ENCODE measurements around the gene SERPINB6. TPM values are rescaled to one million over a fixed set of nuclear protein-coding genes. Genes with fewer than 3 reads are reported as not detected.
A peak's percentile ranks its signal among the peaks of the same experiment; 100 is the strongest.

SERPINB6 gene
- total RNA-seq: 100 to 1,000 TPM in 3 of 8 experiments, 10 to 100 TPM in 4, 1 to 10 TPM in 1; 9.6 to 519 (median 53.6) TPM

DNA sequence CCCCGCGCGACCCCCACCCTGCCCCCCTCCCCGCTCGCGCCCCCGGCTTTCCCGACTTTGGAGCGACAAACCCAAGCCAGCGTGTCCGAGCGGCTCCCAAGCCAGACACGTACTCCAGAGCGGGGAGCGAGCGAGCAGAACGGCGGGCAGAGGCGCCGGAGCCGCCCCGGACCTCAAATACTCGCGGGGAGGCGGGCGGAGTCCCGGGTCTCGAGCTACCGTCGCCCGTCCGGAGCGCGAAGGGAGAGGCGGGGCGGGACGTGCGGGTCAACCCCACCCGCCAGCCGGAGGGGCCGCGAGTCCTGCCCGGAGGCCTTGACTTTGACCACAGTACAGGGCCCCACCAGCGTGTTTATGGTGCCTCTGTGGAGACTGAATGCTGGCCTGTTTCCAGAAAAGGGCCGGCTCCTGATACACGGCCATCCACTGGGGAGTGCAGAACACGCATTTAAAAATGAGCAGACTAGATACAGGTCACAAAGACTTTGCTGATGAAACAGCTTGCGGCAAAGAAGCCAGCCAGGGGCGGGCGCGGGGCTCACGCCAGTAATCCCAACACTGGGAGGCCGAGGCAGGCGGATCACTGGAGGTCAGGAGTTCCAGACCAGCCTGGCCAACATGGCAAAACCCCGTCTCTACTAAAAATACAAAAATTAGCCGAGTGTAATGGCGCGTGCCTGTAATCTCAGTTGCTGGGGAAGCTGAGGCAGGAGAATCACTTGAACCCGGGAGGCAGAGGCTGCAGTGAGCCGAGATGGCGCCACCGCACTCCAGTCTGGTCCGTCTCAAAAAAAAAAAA is at the start of gene SERPINB6:
Gene SERPINB6, minus strand, starts transcription at position 148 of the 799 bp plus-strand sequence. CDS start 12,235 bp downstream, outside the sequence.
- peak; percentile 69 to 83 (median 74) for ATAC-seq (replicated peaks in 6 of 8)
- Histone ChIP-seq H3K27ac (peak within 1 kb of the TSS; percentile 35 to 73), H3K4me1 (replicated peaks in 1 of 2) (peaks cover 0 to 4% of the 10 kb centered on the region in 2 donors), H3K4me3 (peak within 1 kb of the TSS; percentile 38 to 54 (median 46))
- in situ Hi-C loops (cut with MboI; ENCODE audit: low pct_unique_long_range_greater_than_20kb in 2 of 9, low sequenced_read_pairs in 9 of 9, unreplicated experiment in 9 of 9): no loop called here
- 0 to 70% (median 23%) methylated on average over 2 to 14 of the region's 63 CpGs; no CpG with 5 or more reads in 2 of the 10 experiments for WGBS, 10 experiments

DNA sequence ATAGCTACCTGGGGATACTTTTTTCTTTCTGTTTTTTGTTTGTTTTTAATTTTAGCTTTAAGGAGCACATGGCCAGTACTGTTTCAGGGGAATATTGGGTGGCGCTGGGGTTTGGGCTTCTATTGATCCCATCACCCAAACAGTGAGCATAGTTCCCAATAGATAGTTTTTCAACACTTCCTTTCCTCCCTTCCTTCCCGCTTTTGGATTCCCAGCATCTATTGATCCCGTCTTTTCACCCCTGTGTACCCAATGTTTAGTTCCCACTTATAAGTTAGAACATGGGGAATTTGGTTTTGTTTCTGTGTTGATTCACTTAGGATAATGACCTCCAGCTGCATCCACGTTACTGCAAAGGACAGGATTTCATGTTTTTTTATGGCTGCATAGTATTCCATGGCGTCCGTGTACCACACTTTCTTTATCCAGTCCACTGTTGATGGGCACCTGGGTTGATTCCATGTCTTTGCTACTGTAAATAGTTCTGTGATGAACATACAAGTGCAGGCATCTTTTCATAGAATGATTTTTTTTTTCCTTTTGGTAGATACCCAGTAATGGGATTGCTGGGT is 48.5 kb upstream of the SERPINB6 start:
- in situ Hi-C loops (cut with MboI; ENCODE audit: low pct_unique_long_range_greater_than_20kb in 2 of 9, low sequenced_read_pairs in 9 of 9, unreplicated experiment in 9 of 9): no loop called here
- H3K27ac ChIP-seq: no peak overlapping the region
- H3K4me1 ChIP-seq (replicated peaks in 1 of 2): peaks cover 19% of the 10 kb centered on the region in 2 donors
- H3K4me3 ChIP-seq: no peak overlapping the region
- ATAC-seq (replicated peaks in 6 of 8): no peak
- WGBS, 10 experiments: 80 to 100% (median 95%) methylated on average over 1 to 6 of the region's 6 CpGs; no CpG with 5 or more reads in 1 of the 10 experiments

DNA sequence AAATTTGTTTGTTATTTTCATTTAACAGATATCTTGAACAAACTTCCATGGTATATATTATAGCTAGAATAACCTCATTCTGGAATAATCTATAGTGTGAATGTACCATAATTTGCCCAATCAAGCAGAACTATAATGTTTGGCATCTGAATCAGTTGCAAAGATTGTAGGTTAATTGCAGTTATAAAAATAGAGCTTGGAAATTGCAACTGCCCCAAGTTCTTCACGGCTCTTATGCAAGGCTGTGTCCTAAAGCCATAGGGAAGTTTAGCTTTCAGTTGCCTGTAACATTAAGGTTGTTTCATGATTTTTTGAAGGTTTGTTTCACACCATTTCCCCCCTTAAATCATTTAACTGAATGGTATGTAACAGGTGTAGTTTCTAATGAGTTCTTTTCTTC is 47.7 kb upstream of the SERPINB6 start:
- 43 to 100% (median 96%) methylated on average over 1 of the region's 1 CpG; no CpG with 5 or more reads in 2 of the 10 experiments for WGBS, 10 experiments
- H3K4me1 ChIP-seq (replicated peaks in 1 of 2): peaks cover 13 to 14% of the 10 kb centered on the region in 2 donors
- in situ Hi-C loops (cut with MboI; ENCODE audit: low pct_unique_long_range_greater_than_20kb in 2 of 9, low sequenced_read_pairs in 9 of 9, unreplicated experiment in 9 of 9): no loop called here
- no peak overlapping the region for H3K4me3 ChIP-seq
- no peak for ATAC-seq (replicated peaks in 6 of 8)
- no peak overlapping the region for H3K27ac ChIP-seq

GRCh38 chr6:3017304-3017703 is 45.9 kb upstream of the SERPINB6 start:
- Histone ChIP-seq H3K27ac (no peak overlapping the region), H3K4me3 (no peak overlapping the region), H3K4me1 (replicated peaks in 1 of 2) (no peaks in the 10 kb centered on the region)
- ATAC-seq (replicated peaks in 6 of 8): no peak
- in situ Hi-C loops (cut with MboI; ENCODE audit: low pct_unique_long_range_greater_than_20kb in 2 of 9, low sequenced_read_pairs in 9 of 9, unreplicated experiment in 9 of 9): no loop called here
- 80 to 92% methylated on average over 1 to 2 of the region's 9 CpGs; no CpG with 5 or more reads in 8 of the 10 experiments for WGBS, 10 experiments

- Histone ChIP-seq H3K4me1 (replicated peaks in 1 of 2) (no peaks in the 10 kb centered on the region), H3K27ac (no peak overlapping the region), H3K4me3 (no peak overlapping the region)
- in situ Hi-C loops (cut with MboI; ENCODE audit: low pct_unique_long_range_greater_than_20kb in 2 of 9, low sequenced_read_pairs in 9 of 9, unreplicated experiment in 9 of 9): no loop called here
- WGBS, 10 experiments: 90 to 100% (median 95%) methylated on average over 3 to 16 of the region's 17 CpGs; no CpG with 5 or more reads in 3 of the 10 experiments
- ATAC-seq (replicated peaks in 6 of 8): no peak
Measured at GRCh38 chr6:3016473-3017280, 45.3 kb upstream of the SERPINB6 start.

DNA sequence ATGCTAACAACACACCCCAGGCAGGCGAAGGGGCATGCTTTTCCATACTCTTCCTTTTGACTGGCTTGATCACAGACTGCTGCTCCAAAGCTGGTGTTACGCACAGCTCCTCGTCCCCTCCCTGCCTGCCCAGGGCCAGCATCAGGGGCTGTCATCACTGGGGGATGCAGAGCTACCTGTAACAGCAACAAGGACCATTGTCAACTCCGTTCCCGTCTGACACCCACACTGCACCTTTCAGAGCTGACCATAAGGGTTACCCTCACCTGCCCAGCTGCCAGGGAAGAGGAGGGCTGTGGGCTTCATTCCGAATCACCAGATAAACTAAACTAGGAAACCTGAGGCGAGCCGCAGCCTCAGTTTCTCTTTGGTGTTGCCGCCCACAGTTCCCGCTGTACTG is 43.8 kb upstream of the SERPINB6 start:
- in situ Hi-C loops (cut with MboI; ENCODE audit: low pct_unique_long_range_greater_than_20kb in 2 of 9, low sequenced_read_pairs in 9 of 9, unreplicated experiment in 9 of 9): no loop called here

DNA sequence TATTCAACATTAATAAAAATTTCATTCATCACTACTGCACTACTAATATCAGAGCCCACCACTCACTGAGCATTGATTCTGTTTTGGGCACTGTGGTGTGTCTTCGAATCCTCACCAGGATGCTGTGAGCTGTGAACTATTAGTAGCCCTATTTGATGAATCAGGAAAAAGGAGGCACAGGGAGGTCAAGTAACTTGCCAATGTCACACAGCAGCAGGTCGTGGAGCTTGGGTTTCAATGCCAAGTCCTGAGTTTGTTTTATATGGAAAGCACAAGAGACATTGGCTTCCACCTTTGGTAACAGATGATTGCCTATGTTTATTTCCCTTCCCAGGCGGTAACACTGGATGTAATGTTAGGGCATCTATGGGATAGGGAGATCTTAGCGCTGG is 43.3 kb upstream of the SERPINB6 start:
- WGBS, 10 experiments: 50 to 100% (median 92%) methylated on average over 1 to 4 of the region's 4 CpGs; no CpG with 5 or more reads in 2 of the 10 experiments

More for the DNA sequence above, 43.8 kb upstream of the SERPINB6 start:
- WGBS, 10 experiments: 86 to 100% (median 99%) methylated on average over 4 to 7 of the region's 10 CpGs; no CpG with 5 or more reads in 6 of the 10 experiments
- Histone ChIP-seq H3K4me1 (replicated peaks in 1 of 2) (no peaks in the 10 kb centered on the region), H3K4me3 (no peak overlapping the region), H3K27ac (no peak overlapping the region)
- no peak for ATAC-seq (replicated peaks in 6 of 8)

GRCh38 chr6:3013901-3014674 is 42.7 kb upstream of the SERPINB6 start:
- no peak overlapping the region for H3K4me3 ChIP-seq
- H3K27ac ChIP-seq: no peak overlapping the region
- no peak for ATAC-seq (replicated peaks in 6 of 8)
- WGBS, 10 experiments: 88 to 100% (median 95%) methylated on average over 1 to 15 of the region's 18 CpGs
- peaks cover 0 to 10% of the 10 kb centered on the region in 2 donors for H3K4me1 ChIP-seq (replicated peaks in 1 of 2)
- in situ Hi-C loops (cut with MboI; ENCODE audit: low pct_unique_long_range_greater_than_20kb in 2 of 9, low sequenced_read_pairs in 9 of 9, unreplicated experiment in 9 of 9): no loop called here

More for the DNA sequence above, 43.3 kb upstream of the SERPINB6 start:
- in situ Hi-C loops (cut with MboI; ENCODE audit: low pct_unique_long_range_greater_than_20kb in 2 of 9, low sequenced_read_pairs in 9 of 9, unreplicated experiment in 9 of 9): no loop called here
- H3K27ac ChIP-seq: no peak overlapping the region
- no peak for ATAC-seq (replicated peaks in 6 of 8)
- H3K4me1 ChIP-seq (replicated peaks in 1 of 2): peaks cover 0 to 4% of the 10 kb centered on the region in 2 donors
- no peak overlapping the region for H3K4me3 ChIP-seq

- Histone ChIP-seq H3K4me3 (no peak overlapping the region), H3K27ac (no peak overlapping the region), H3K4me1 (replicated peaks in 1 of 2) (peaks cover 0 to 16% of the 10 kb centered on the region in 2 donors)
- ATAC-seq (replicated peaks in 6 of 8): peak in 5 of 8 experiments; percentile 19 to 60 (median 38)
- in situ Hi-C loops (cut with MboI; ENCODE audit: low pct_unique_long_range_greater_than_20kb in 2 of 9, low sequenced_read_pairs in 9 of 9, unreplicated experiment in 9 of 9): no loop called here
- 90 to 100% (median 100%) methylated on average over 1 to 2 of the region's 2 CpGs; no CpG with 5 or more reads in 7 of the 10 experiments for WGBS, 10 experiments
Measured at GRCh38 chr6:3013486-3013885, 42.1 kb upstream of the SERPINB6 start.

- ATAC-seq (replicated peaks in 6 of 8): no peak
- Histone ChIP-seq H3K4me3 (no peak overlapping the region), H3K4me1 (replicated peaks in 1 of 2) (peaks cover 0 to 17% of the 10 kb centered on the region in 2 donors), H3K27ac (no peak overlapping the region)
- in situ Hi-C loops (cut with MboI; ENCODE audit: low pct_unique_long_range_greater_than_20kb in 2 of 9, low sequenced_read_pairs in 9 of 9, unreplicated experiment in 9 of 9): no loop called here
Measured at GRCh38 chr6:3011592-3011991, 40.2 kb upstream of the SERPINB6 start.

GRCh38 chr6:3011158-3011557 is 39.8 kb upstream of the SERPINB6 start:
- ATAC-seq (replicated peaks in 6 of 8): no peak
- in situ Hi-C loops (cut with MboI; ENCODE audit: low pct_unique_long_range_greater_than_20kb in 2 of 9, low sequenced_read_pairs in 9 of 9, unreplicated experiment in 9 of 9): no loop called here
- Histone ChIP-seq H3K4me3 (no peak overlapping the region), H3K4me1 (replicated peaks in 1 of 2) (peaks cover 0 to 17% of the 10 kb centered on the region in 2 donors), H3K27ac (no peak overlapping the region)

DNA sequence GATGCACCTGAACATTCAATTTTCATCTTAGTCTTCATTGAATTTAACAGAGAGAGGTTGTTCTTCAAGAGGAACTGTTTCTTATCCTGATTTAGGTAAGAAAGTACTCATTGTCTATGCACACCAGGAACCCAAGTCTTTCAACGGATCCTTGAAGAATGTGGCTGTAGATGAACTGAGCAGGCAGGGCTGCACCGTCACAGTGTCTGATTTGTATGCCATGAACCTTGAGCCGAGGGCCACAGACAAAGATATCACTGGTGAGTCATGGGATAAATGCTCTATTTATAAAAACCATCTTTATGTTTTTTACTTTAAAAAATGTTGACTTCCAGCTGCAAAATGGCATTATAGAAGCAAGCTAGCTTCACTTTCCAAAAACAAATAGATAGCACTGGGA is 38.6 kb upstream of the SERPINB6 start:
- Histone ChIP-seq H3K4me3 (no peak overlapping the region), H3K27ac (no peak overlapping the region), H3K4me1 (replicated peaks in 1 of 2) (peaks cover 0 to 17% of the 10 kb centered on the region in 2 donors)
- WGBS, 10 experiments: 33 to 100% (median 70%) methylated on average over 1 to 3 of the region's 3 CpGs; no CpG with 5 or more reads in 3 of the 10 experiments
- in situ Hi-C loops (cut with MboI; ENCODE audit: low pct_unique_long_range_greater_than_20kb in 2 of 9, low sequenced_read_pairs in 9 of 9, unreplicated experiment in 9 of 9): no loop called here
- no peak for ATAC-seq (replicated peaks in 6 of 8)

All from motor neuron (in vitro differentiated cells).